MV-4-11 (cell line): ENCODE results near the gene ZXDC.

Source experiments
- DNase-seq: peaks from one replicate; lab custom pipeline; 2025; lab: John Stamatoyannopoulos, UW

The ZXDC gene

GRCh38 chr3:126435456-126436315 is 40.0 kb downstream of the ZXDC start:
- DNase-seq, result no peak

- DNase-seq, result no peak
Observed at GRCh38 chr3:126434931-126435411, 40.7 kb downstream of the ZXDC start.

- DNase-seq, result no peak
Observed at GRCh38 chr3:126434264-126434590, 41.5 kb downstream of the ZXDC start.

GRCh38 chr3:126433496-126434263 is 42.0 kb downstream of the ZXDC start:
- no peak for DNase-seq

- DNase-seq, result no peak
Observed at GRCh38 chr3:126433105-126433430, 42.6 kb downstream of the ZXDC start.

GRCh38 chr3:126432361-126433104 is 43.2 kb downstream of the ZXDC start:
- peak; percentile 2 for DNase-seq

- DNase-seq, result no peak
Observed at GRCh38 chr3:126431103-126431534, 44.6 kb downstream of the ZXDC start.

GRCh38 chr3:126424751-126425150 is 50.9 kb downstream of the ZXDC start:
- no peak for DNase-seq

- no peak for DNase-seq
Observed at GRCh38 chr3:126424039-126424717, 51.5 kb downstream of the ZXDC start.

GRCh38 chr3:126423191-126424038 is 52.3 kb downstream of the ZXDC start:
- no peak for DNase-seq

- DNase-seq, result no peak
Observed at GRCh38 chr3:126422571-126423091, 53.1 kb downstream of the ZXDC start.

GRCh38 chr3:126422121-126422520 is 53.6 kb downstream of the ZXDC start:
- DNase-seq, result no peak

- DNase-seq, result no peak
Observed at GRCh38 chr3:126421573-126422119, 54.0 kb downstream of the ZXDC start.

- DNase-seq, result no peak
Observed at GRCh38 chr3:126419886-126420786, 55.6 kb downstream of the ZXDC start.

GRCh38 chr3:126419151-126419703 is 56.5 kb downstream of the ZXDC start:
- no peak for DNase-seq

- DNase-seq, result no peak
Observed at GRCh38 chr3:126418661-126419131, 57.0 kb downstream of the ZXDC start.

- DNase-seq, result no peak
Observed at GRCh38 chr3:126417981-126418530, 57.6 kb downstream of the ZXDC start.

GRCh38 chr3:126417515-126417914 is 58.2 kb downstream of the ZXDC start:
- no peak for DNase-seq

GRCh38 chr3:126416943-126417342 is 58.7 kb downstream of the ZXDC start:
- no peak for DNase-seq
